ENCODE data around the gene MARCKS.

DNA sequence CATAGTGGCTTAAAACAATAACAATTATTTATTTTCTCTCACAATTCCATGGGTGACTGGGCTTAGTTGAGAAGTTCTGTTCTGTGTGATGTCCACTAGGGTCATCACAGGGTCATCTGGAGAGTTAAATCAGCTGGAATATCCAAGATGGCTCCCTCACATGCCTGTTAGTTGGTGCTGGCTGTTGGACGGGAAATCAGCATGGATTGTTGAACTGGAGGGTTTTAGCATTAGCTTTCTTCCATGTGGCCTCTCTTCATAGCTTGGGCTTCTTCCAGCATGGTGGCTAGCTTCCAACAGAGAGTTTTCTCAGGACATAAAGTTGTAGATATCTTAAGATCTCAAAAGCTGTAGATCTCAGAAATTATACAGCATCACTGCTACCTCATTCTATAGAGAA lies 19.6 kb downstream of the MARCKS start:
- TF ChIP-seq POLR2A (IDR thresholded peaks at IDR 0.05; ENCODE audit: low read length) (no peak), GATA1 (IDR thresholded peaks at IDR 0.05; ENCODE audit: low read depth, low read length) (no peak)
